Measurements from ENCODE around the gene ZNF217. TPM values are rescaled to one million over a fixed set of nuclear protein-coding genes. Genes with fewer than 3 reads are reported as not detected.

The ZNF217 gene
- total and polyA plus RNA-seq, 9 of the 15 experiments (the other 6 are each of a cell fraction or from before 2014, with no cell fraction given): 3.0 to 41.8 (median 16.8) TPM

DNA sequence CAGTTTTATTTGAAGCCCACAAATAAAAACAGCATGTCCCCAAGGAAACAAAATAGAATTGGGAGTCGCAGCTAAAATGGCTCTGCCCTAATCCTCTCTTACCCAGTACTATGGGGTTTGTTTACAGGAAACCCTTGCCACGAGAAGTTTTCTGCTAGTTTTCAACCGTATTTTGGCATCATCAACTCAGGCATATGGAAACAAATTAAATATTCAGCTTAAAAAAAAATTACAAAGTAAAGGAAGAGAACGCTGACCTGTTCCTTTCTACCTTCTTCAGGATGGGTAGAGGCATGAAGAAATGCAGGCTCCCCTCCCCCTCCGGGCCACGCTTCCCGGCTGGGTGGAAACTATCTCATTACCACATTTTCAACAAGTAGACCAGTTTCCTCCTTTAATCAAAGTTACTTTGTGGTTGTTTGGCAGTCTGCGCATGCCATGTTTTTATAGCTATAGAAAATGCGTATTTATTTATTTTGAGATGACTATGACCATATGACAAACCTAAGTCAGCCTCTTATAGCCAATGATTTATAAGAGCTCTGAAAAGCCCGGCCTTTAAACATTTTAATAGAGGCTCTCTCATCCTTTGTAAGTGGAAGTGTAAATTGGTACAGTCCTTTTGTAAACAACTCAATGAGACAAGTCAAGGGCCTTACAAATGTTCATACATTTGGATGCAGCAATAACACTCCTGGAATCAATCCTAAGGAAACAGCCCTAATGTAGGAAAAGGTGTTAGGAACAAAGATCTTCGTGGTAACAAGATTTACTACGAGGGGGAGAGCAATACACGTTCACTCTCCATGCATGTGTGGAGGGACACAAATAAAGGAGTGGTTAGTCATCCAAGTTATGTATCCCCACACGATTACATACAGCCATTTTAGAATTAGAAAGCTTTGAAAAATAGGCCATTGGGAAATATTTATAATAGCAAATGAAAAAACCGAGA is 16.1 kb upstream of the ZNF217 start (continued):
- TF ChIP-seq, protein P1, sequence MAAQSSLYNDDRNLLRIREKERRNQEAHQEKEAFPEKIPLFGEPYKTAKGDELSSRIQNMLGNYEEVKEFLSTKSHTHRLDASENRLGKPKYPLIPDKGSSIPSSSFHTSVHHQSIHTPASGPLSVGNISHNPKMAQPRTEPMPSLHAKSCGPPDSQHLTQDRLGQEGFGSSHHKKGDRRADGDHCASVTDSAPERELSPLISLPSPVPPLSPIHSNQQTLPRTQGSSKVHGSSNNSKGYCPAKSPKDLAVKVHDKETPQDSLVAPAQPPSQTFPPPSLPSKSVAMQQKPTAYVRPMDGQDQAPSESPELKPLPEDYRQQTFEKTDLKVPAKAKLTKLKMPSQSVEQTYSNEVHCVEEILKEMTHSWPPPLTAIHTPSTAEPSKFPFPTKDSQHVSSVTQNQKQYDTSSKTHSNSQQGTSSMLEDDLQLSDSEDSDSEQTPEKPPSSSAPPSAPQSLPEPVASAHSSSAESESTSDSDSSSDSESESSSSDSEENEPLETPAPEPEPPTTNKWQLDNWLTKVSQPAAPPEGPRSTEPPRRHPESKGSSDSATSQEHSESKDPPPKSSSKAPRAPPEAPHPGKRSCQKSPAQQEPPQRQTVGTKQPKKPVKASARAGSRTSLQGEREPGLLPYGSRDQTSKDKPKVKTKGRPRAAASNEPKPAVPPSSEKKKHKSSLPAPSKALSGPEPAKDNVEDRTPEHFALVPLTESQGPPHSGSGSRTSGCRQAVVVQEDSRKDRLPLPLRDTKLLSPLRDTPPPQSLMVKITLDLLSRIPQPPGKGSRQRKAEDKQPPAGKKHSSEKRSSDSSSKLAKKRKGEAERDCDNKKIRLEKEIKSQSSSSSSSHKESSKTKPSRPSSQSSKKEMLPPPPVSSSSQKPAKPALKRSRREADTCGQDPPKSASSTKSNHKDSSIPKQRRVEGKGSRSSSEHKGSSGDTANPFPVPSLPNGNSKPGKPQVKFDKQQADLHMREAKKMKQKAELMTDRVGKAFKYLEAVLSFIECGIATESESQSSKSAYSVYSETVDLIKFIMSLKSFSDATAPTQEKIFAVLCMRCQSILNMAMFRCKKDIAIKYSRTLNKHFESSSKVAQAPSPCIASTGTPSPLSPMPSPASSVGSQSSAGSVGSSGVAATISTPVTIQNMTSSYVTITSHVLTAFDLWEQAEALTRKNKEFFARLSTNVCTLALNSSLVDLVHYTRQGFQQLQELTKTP (IDR thresholded peaks at IDR 0.05; ENCODE audit: low read depth in 1 of 2, partially characterized antibody in 2 of 2): peak; percentile 48 to 54
- TF ChIP-seq, protein P2, sequence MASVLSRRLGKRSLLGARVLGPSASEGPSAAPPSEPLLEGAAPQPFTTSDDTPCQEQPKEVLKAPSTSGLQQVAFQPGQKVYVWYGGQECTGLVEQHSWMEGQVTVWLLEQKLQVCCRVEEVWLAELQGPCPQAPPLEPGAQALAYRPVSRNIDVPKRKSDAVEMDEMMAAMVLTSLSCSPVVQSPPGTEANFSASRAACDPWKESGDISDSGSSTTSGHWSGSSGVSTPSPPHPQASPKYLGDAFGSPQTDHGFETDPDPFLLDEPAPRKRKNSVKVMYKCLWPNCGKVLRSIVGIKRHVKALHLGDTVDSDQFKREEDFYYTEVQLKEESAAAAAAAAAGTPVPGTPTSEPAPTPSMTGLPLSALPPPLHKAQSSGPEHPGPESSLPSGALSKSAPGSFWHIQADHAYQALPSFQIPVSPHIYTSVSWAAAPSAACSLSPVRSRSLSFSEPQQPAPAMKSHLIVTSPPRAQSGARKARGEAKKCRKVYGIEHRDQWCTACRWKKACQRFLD (CRISPR knock-in tag; IDR thresholded peaks at IDR 0.05): peak; percentile 69; the same call in 1 of the 2 replicates
- TF ChIP-seq, protein P3, sequence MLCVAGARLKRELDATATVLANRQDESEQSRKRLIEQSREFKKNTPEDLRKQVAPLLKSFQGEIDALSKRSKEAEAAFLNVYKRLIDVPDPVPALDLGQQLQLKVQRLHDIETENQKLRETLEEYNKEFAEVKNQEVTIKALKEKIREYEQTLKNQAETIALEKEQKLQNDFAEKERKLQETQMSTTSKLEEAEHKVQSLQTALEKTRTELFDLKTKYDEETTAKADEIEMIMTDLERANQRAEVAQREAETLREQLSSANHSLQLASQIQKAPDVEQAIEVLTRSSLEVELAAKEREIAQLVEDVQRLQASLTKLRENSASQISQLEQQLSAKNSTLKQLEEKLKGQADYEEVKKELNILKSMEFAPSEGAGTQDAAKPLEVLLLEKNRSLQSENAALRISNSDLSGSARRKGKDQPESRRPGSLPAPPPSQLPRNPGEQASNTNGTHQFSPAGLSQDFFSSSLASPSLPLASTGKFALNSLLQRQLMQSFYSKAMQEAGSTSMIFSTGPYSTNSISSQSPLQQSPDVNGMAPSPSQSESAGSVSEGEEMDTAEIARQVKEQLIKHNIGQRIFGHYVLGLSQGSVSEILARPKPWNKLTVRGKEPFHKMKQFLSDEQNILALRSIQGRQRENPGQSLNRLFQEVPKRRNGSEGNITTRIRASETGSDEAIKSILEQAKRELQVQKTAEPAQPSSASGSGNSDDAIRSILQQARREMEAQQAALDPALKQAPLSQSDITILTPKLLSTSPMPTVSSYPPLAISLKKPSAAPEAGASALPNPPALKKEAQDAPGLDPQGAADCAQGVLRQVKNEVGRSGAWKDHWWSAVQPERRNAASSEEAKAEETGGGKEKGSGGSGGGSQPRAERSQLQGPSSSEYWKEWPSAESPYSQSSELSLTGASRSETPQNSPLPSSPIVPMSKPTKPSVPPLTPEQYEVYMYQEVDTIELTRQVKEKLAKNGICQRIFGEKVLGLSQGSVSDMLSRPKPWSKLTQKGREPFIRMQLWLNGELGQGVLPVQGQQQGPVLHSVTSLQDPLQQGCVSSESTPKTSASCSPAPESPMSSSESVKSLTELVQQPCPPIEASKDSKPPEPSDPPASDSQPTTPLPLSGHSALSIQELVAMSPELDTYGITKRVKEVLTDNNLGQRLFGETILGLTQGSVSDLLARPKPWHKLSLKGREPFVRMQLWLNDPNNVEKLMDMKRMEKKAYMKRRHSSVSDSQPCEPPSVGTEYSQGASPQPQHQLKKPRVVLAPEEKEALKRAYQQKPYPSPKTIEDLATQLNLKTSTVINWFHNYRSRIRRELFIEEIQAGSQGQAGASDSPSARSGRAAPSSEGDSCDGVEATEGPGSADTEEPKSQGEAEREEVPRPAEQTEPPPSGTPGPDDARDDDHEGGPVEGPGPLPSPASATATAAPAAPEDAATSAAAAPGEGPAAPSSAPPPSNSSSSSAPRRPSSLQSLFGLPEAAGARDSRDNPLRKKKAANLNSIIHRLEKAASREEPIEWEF (CRISPR knock-in tag; IDR thresholded peaks at IDR 0.05): peak; percentile 67; the same call in 1 of the 2 replicates
- 0 out of 2 replicates have a peak, but pooled peaks have one; percentile 73 for TF ChIP-seq NFATC3 (IDR thresholded peaks at IDR 0.05)
- TF ChIP-seq, protein P4, sequence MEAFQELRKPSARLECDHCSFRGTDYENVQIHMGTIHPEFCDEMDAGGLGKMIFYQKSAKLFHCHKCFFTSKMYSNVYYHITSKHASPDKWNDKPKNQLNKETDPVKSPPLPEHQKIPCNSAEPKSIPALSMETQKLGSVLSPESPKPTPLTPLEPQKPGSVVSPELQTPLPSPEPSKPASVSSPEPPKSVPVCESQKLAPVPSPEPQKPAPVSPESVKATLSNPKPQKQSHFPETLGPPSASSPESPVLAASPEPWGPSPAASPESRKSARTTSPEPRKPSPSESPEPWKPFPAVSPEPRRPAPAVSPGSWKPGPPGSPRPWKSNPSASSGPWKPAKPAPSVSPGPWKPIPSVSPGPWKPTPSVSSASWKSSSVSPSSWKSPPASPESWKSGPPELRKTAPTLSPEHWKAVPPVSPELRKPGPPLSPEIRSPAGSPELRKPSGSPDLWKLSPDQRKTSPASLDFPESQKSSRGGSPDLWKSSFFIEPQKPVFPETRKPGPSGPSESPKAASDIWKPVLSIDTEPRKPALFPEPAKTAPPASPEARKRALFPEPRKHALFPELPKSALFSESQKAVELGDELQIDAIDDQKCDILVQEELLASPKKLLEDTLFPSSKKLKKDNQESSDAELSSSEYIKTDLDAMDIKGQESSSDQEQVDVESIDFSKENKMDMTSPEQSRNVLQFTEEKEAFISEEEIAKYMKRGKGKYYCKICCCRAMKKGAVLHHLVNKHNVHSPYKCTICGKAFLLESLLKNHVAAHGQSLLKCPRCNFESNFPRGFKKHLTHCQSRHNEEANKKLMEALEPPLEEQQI (IDR thresholded peaks at IDR 0.05): no peak
- TF ChIP-seq, protein P5, sequence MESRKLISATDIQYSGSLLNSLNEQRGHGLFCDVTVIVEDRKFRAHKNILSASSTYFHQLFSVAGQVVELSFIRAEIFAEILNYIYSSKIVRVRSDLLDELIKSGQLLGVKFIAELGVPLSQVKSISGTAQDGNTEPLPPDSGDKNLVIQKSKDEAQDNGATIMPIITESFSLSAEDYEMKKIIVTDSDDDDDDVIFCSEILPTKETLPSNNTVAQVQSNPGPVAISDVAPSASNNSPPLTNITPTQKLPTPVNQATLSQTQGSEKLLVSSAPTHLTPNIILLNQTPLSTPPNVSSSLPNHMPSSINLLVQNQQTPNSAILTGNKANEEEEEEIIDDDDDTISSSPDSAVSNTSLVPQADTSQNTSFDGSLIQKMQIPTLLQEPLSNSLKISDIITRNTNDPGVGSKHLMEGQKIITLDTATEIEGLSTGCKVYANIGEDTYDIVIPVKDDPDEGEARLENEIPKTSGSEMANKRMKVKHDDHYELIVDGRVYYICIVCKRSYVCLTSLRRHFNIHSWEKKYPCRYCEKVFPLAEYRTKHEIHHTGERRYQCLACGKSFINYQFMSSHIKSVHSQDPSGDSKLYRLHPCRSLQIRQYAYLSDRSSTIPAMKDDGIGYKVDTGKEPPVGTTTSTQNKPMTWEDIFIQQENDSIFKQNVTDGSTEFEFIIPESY (CRISPR knock-in tag; IDR thresholded peaks at IDR 0.05): no peak
- no peak for TF ChIP-seq TBL1XR1 (IDR thresholded peaks at IDR 0.05; ENCODE audit: low read length in 2 of 2)
- TF ChIP-seq LEF1 (IDR thresholded peaks at IDR 0.05): peak; percentile 65
